ENCODE results near the gene TUBGCP4.

DNA sequence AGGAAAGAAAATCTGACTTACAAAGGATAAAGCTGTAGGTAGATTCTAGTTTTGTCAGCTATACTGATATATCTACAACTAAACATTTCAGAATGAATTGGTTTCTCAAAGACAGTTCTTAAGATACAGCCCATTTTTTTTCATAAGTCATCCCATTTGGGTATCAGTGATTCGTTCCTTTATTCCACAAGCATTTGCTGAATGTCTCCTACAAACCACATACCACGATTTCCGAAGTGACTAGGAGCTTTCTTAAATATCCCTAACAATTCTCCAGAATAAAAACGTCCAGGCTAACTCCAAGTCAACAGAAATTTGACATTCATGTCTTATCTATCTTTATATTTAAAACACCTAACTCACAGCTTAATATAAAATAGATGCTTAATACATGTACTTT is 62.3 kb downstream of the TUBGCP4 start:
- TF ChIP-seq EZH2 (IDR thresholded peaks at IDR 0.05) (no peak), CTCF (IDR thresholded peaks at IDR 0.05 in 2 of 3, conservative IDR thresholded peaks at IDR 0.05 in 1 of 3; ENCODE audit: borderline replicate concordance in 1 of 3, insufficient read depth in 1 of 3, low read depth in 2 of 3, low read length in 2 of 3) (no peak), YY1 (IDR thresholded peaks at IDR 0.05; ENCODE audit: extremely low read depth, insufficient replicate concordance, low read depth, low read length) (no peak), POLR2A (IDR thresholded peaks at IDR 0.05; ENCODE audit: borderline replicate concordance, extremely low read depth, insufficient read depth, insufficient read length) (no peak), JUND (IDR thresholded peaks at IDR 0.05) (no peak), EGR1 (IDR thresholded peaks at IDR 0.05; ENCODE audit: low read depth) (no peak), SP1 (IDR thresholded peaks at IDR 0.05; ENCODE audit: low read depth) (no peak), POLR2AphosphoS5 (IDR thresholded peaks at IDR 0.05; ENCODE audit: low read depth, low read length) (no peak), CEBPB (IDR thresholded peaks at IDR 0.05; ENCODE audit: low read depth) (no peak), ELF1 (IDR thresholded peaks at IDR 0.05; ENCODE audit: borderline replicate concordance, low read depth) (no peak), EZH2phosphoT487 (IDR thresholded peaks at IDR 0.05; ENCODE audit: borderline replicate concordance) (no peak), SRF (IDR thresholded peaks at IDR 0.05; ENCODE audit: low read depth) (no peak)
